Activated CD4-positive, alpha-beta T cell treated with anti-CD3 and anti-CD28 coated beads for 48 hours (primary cell): Measurements from ENCODE around the gene FN1.

Source experiments
- DNase-seq: peaks from one replicate; pipeline ENCODE4 v3.0.0-alpha.2; 2020

FN1 gene

GRCh38 chr2:215324811-215325210 is 111.1 kb downstream of the FN1 start:
- no peak for DNase-seq

- no peak for DNase-seq
These were observed 115.2 kb downstream of the FN1 start for GRCh38 chr2:215320679-215321078.

GRCh38 chr2:215320102-215320501 is 115.8 kb downstream of the FN1 start:
- DNase-seq, result no peak

- DNase-seq, result no peak
These were observed 116.4 kb downstream of the FN1 start for GRCh38 chr2:215319500-215319899.

GRCh38 chr2:215316336-215316735 is 119.5 kb downstream of the FN1 start:
- DNase-seq, result no peak

- DNase-seq, result no peak
These were observed 120.6 kb downstream of the FN1 start for GRCh38 chr2:215315301-215315700.

- DNase-seq, result no peak
These were observed 121.0 kb downstream of the FN1 start for GRCh38 chr2:215314896-215315295.

GRCh38 chr2:215313255-215313613 is 122.6 kb downstream of the FN1 start:
- no peak for DNase-seq

- DNase-seq, result peak; percentile 94
These were observed 124.1 kb downstream of the FN1 start, which contains the start of gene ATIC for GRCh38 chr2:215311625-215312396. Gene ATIC, plus strand, starts transcription at chr2:215312059. Its CDS starts 84 bp downstream, at chr2:215312143.

- DNase-seq, result peak; percentile 26
These were observed 124.6 kb downstream of the FN1 start for GRCh38 chr2:215311259-215311624.
